Smooth muscle cell (in vitro differentiated cells): Measurements from ENCODE around the gene FGL2. TPM values are rescaled to one million over a fixed set of nuclear protein-coding genes. Genes with fewer than 3 reads are reported as not detected.

ENCODE experiments used
- DNase-seq: peaks from one replicate; lab custom pipeline; 2025; ENCODE audit not compliant: unreplicated experiment; lab: John Stamatoyannopoulos, UW
- H2AFZ ChIP-seq: fragments of 200-600 bp; sonication (generic); 2 replicates; pipeline ENCODE4 v1.6.0; 2016; ENCODE audit warnings: antibody characterized with exemption, low read depth, mild to moderate bottlenecking
- H3F3A ChIP-seq: fragments of 200-600 bp; sonication (generic); 2 replicates; pipeline ENCODE4 v1.6.0; 2017; ENCODE audit warnings: antibody characterized with exemption, low read depth
- H3K27ac ChIP-seq: fragments of 200-600 bp; sonication (generic); 2 replicates; pipeline ENCODE4 v1.5.1; 2016; ENCODE audit warnings: low read depth, mild to moderate bottlenecking
- H3K27me3 ChIP-seq: fragments of 200-600 bp; sonication (generic); 2 replicates; pipeline ENCODE4 v1.6.1; 2016; ENCODE audit warnings: low read depth, mild to moderate bottlenecking
- H3K36me3 ChIP-seq: fragments of 200-600 bp; sonication (generic); 2 replicates; pipeline ENCODE4 v1.5.1; 2016; ENCODE audit warnings: low read depth
- H3K4me1 ChIP-seq: fragments of 200-600 bp; sonication (generic); 2 replicates; pipeline ENCODE4 v1.5.1; 2016; ENCODE audit warnings: low read depth
- H3K4me2 ChIP-seq: fragments of 200-600 bp; sonication (generic); 2 replicates; pipeline ENCODE4 v1.6.0; 2016; ENCODE audit warnings: mild to moderate bottlenecking
- H3K4me3 ChIP-seq: fragments of 200-600 bp; sonication (generic); 2 replicates; pipeline ENCODE4 v1.5.1; 2016; ENCODE audit warnings: mild to moderate bottlenecking
- H3K79me2 ChIP-seq: fragments of 200-600 bp; sonication (generic); 2 replicates; pipeline ENCODE4 v1.6.0; 2016; ENCODE audit warnings: low read depth, mild to moderate bottlenecking
- H3K9ac ChIP-seq: fragments of 200-600 bp; sonication (generic); 2 replicates; pipeline ENCODE4 v1.6.0; 2016; ENCODE audit warnings: low read depth
- H3K9me3 ChIP-seq: fragments of 200-600 bp; sonication (generic); replicated peaks from 2 replicates; pipeline ENCODE4 v1.5.1; 2016; ENCODE audit warnings: low read depth
- H4K20me1 ChIP-seq: fragments of 200-600 bp; sonication (generic); 2 replicates; pipeline ENCODE4 v1.6.0; 2016; ENCODE audit warnings: low read depth
- CTCF ChIP-seq: fragments of 200-600 bp; sonication (generic); IDR thresholded peaks from 2 replicates; pipeline ENCODE4 v1.5.1; 2017; ENCODE audit warnings: borderline replicate concordance, mild to moderate bottlenecking, antibody characterized with exemption; ENCODE audit not compliant: insufficient read depth, poor library complexity, severe bottlenecking
- WGBS: methylation state at CpG from one replicate; pipeline ENCODE4 v1.1.7; 2016; ENCODE audit warnings: low lambda C conversion rate; 5-methylcytosine and 5-hydroxymethylcytosine counted together
- polyA plus RNA-seq: library from polyadenylated mRNA; unstranded; fragments of >200 nt; fragmentation: Nextera tagmentation; extraction: Ambion mirVana; gene quantifications from 2 replicates; pipeline ENCODE4 v1.2.1, GENCODE V29; 2016
- total RNA-seq: library from RNA; depleted of rRNA; stranded (reverse); fragments of >200 nt; gene quantifications from 2 replicates; pipeline ENCODE4 v1.2.3, GENCODE V29; 2014

Gene FGL2
- 0.40 and 1.6 TPM in 2 replicates for total RNA-seq
- 0.39 TPM in 1 of 2 replicates, not detected in the other for polyA plus RNA-seq

DNA sequence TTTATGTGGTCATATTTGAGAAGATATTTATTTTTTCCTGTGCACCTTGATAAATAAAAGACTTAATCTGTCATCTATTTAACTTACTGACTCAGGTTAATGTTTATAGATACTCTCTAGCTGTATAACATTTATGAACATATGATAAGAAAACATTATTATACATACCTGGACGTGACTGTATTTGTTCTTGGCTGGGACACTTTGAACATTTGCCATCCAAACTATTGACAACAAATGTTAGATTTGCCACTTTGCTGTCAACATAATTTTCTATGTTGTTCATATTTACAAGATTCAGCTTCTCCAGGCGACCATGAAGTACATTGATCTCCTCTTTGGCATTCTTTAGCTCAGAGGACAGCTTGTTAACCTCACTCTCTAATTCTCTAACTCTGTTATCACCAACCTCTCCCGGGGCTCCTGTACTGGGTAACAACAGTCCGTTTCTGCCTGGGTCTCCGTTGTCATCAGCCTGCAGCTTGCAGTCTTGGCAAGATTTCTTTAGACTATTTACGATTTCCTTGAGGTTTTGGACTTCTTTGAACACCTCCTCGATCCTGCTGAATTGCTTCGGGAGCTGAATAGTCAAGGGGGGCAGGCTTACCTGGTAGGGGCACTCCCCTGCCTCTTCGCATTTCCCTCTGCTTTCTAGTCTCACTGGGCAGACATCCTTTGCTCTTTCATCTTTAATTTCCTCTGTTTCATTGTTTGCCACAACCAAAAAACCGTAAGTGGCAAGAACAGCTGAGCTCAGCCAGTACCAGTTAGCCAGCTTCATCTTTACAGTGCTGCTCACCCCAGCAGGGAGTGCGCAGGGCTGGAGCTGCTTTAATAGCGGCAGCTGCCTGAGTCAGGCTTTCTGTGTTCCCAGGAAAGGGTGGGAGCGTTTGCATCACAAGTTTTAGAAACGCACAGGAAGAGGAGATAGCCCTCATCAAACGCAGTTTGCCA, at the start of gene FGL2:
FGL2 (minus strand) TSS at position 807 of the 954 bp plus-strand sequence; CDS start at position 781, 26 bp downstream.
- peak within 1 kb of the TSS; percentile 71 for H3K4me2 ChIP-seq
- no peak within 1 kb of the TSS for H2AFZ ChIP-seq
- WGBS: 37% methylated on average over 15 of the region's 15 CpGs
- TF ChIP-seq CTCF: no peak
- no peak within 1 kb of the TSS for H3K9ac ChIP-seq
- peaks cover 6% of the 10 kb centered on the region for H3K27me3 ChIP-seq
- H3K36me3 ChIP-seq: no peaks in the 10 kb centered on the region
- no peak within 1 kb of the TSS for H3K27ac ChIP-seq
- DNase-seq: no peak
- H3K79me2 ChIP-seq: no peaks in the 10 kb centered on the region
- no peaks in the 10 kb centered on the region for H4K20me1 ChIP-seq
- peaks cover 8% of the 10 kb centered on the region for H3K4me1 ChIP-seq
- no peaks in the 10 kb centered on the region for H3K9me3 ChIP-seq
- H3K4me3 ChIP-seq: peak within 1 kb of the TSS; percentile 32
- no peaks in the 10 kb centered on the region for H3F3A ChIP-seq

DNA sequence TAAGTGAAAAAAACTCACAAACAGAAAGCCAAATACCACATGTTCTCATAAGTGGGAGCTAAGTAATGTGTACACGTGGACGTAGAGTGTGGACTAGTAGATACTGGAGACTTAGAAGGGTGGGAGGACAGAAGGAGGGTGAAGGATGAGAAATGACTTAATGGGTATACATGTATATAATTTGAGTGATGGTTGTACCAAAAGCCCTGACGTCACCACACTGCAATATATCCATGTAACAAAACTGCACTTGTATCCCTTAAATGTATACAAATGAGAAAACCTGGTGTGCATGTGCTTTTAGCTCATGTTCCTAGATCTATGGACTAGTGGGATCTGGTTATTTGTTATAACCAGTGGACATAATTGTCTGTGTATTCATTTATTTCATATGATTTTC, 48.5 kb upstream of the FGL2 start:
- H2AFZ ChIP-seq: no peak overlapping the region
- no peak for TF ChIP-seq CTCF
- no peak for DNase-seq
- H3K9ac ChIP-seq: no peak overlapping the region
- no peaks in the 10 kb centered on the region for H3K79me2 ChIP-seq
- H3K4me1 ChIP-seq: peaks cover 9% of the 10 kb centered on the region
- 82% methylated on average over 3 of the region's 3 CpGs for WGBS
- peaks cover 6% of the 10 kb centered on the region for H3F3A ChIP-seq
- no peaks in the 10 kb centered on the region for H4K20me1 ChIP-seq
- H3K27me3 ChIP-seq: no peaks in the 10 kb centered on the region
- no peak overlapping the region for H3K27ac ChIP-seq
- no peak overlapping the region for H3K4me2 ChIP-seq
- H3K4me3 ChIP-seq: no peak overlapping the region
- H3K36me3 ChIP-seq: no peaks in the 10 kb centered on the region
- H3K9me3 ChIP-seq: no peaks in the 10 kb centered on the region

DNA sequence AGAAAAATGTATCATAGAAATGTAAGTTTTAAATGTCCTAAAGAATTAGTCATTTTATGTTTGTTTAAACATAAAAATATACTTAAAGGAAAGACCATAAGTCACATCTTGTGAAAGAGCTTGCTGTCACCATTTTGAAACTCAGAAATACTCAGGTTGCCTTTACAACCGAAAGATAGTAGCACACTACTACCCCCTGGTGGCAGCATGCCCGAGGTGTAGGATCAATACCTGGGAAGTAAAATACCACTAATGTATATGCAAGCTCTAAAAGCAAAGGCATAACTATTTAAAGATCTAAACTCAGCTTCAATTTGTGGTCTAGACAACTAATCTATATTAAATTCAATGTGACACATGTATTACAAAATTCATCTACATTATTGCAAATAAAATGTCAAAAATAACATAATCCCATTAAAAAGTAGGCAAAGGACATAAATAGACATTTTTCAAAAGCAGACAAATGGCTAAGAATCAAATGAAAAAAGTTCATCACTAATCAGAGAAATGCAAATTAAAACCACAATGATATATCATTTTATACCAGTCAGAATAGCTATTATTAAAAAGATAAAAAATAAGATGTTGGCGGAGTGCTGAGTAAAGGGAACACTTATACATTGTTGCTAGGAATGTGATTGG, 47.7 kb upstream of the FGL2 start:
- no peaks in the 10 kb centered on the region for H3K36me3 ChIP-seq
- H2AFZ ChIP-seq: no peak overlapping the region
- no peak for DNase-seq
- H3K9ac ChIP-seq: no peak overlapping the region
- no peaks in the 10 kb centered on the region for H3K9me3 ChIP-seq
- H3K79me2 ChIP-seq: no peaks in the 10 kb centered on the region
- peak overlapping the region; percentile 33 for H3K4me2 ChIP-seq
- H3K4me3 ChIP-seq: no peak overlapping the region
- H3K27ac ChIP-seq: no peak overlapping the region
- H3K4me1 ChIP-seq: peaks cover 17% of the 10 kb centered on the region
- TF ChIP-seq CTCF: peak; percentile 80
- 33% methylated on average over 3 of the region's 3 CpGs for WGBS
- H3F3A ChIP-seq: peaks cover 6% of the 10 kb centered on the region
- H4K20me1 ChIP-seq: no peaks in the 10 kb centered on the region
- no peaks in the 10 kb centered on the region for H3K27me3 ChIP-seq
